Loucy (cell line): ENCODE measurements around the gene UHMK1.

ENCODE experiments used
- CTCF ChIP-seq: fragments of 200-600 bp; sonication (generic); conservative IDR thresholded peaks from 2 replicates; pipeline ENCODE4 v1.5.1; 2014; ENCODE audit warnings: mild to moderate bottlenecking, antibody characterized with exemption, low read length
- EZH2phosphoT487 ChIP-seq: fragments of 200-600 bp; IDR thresholded peaks from 2 replicates; pipeline ENCODE4 v1.6.1; 2018; ENCODE audit warnings: antibody characterized with exemption, mild to moderate bottlenecking, moderate library complexity, borderline replicate concordance

DNA sequence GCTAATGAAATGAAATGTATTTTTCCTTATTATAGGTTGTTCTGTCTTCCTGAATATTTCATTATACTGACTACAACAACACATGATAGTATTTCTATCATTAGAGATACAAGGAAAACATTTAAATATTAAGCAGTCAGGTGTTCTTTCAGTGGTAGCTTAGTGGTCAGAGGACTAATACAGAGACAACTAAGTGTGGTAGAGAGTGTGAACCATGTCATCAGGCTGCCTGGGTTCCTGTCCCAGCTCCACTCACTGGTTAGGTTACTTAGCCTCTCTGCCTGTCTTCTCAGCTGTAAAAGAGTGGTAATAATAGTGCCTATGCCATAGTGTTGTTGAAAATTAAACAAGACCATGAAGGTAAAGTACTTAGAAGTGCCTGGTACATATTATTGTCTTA, 67.8 kb downstream of the UHMK1 start:
- TF ChIP-seq CTCF (no peak), EZH2phosphoT487 (no peak)
